Liver (tissue), 9 donors: ENCODE measurements around the gene PKD2. TPM values are rescaled to one million over a fixed set of nuclear protein-coding genes. Genes with fewer than 3 reads are reported as not detected.

ENCODE experiments used
- DNase-seq: peaks from one replicate; pipeline ENCODE4 v3.0.0-alpha.2; 2017; ENCODE audit warnings: low spot score
- H3K27ac ChIP-seq, 2 donors: one replicate each; pipeline ENCODE4 v1.7.0; 2013; ENCODE audit warnings: inconsistent platforms in 2 of 2, low read length in 2 of 2, control low read depth in 1 of 2, low read depth in 1 of 2, mild to moderate bottlenecking in 1 of 2
- H3K27me3 ChIP-seq, 4 donors: one replicate each; pipeline versions ENCODE4 v1.6.1 to v1.7.0; 2013; ENCODE audit warnings: low read length in 3 of 4, inconsistent platforms in 1 of 4, mild to moderate bottlenecking in 1 of 4, moderate library complexity in 1 of 4; ENCODE audit not compliant: control insufficient read depth in 4 of 4, insufficient read depth in 4 of 4
- H3K36me3 ChIP-seq, 4 donors: one replicate each; pipeline versions ENCODE4 v1.6.1 to v1.7.0; 2013; ENCODE audit warnings: low read length in 3 of 4, mild to moderate bottlenecking in 3 of 4, low read depth in 1 of 4, moderate library complexity in 1 of 4; ENCODE audit not compliant: control insufficient read depth in 4 of 4, insufficient read depth in 3 of 4
- H3K4me1 ChIP-seq, 4 donors: one replicate each; pipeline versions ENCODE4 v1.6.1 to v1.7.0; 2013; ENCODE audit warnings: low read length in 3 of 4, mild to moderate bottlenecking in 3 of 4, moderate library complexity in 1 of 4; ENCODE audit not compliant: control insufficient read depth in 4 of 4, insufficient read depth in 4 of 4
- H3K4me3 ChIP-seq, 3 donors: one replicate each; pipeline versions ENCODE4 v1.6.1 to v1.7.0; 2013; ENCODE audit warnings: low read length in 3 of 3, control low read depth in 1 of 3, low read depth in 1 of 3, mild to moderate bottlenecking in 1 of 3
- H3K9ac ChIP-seq, 2 donors: one replicate each; pipeline ENCODE4 v1.7.0; 2013; ENCODE audit warnings: low read length in 2 of 2, mild to moderate bottlenecking in 2 of 2, moderate library complexity in 2 of 2, control low read depth in 1 of 2, low read depth in 1 of 2
- H3K9me3 ChIP-seq, 4 donors: one replicate each; pipeline versions ENCODE4 v1.6.1 to v1.7.0; 2013; ENCODE audit warnings: low read length in 3 of 4; ENCODE audit not compliant: control insufficient read depth in 4 of 4
- CTCF ChIP-seq: fragments of 150-350 bp; IDR thresholded peaks from 2 replicates; pipeline ENCODE4 v1.5.1; 2017; ENCODE audit warnings: improper control_type of control experiment, low read depth, low read length; ENCODE audit not compliant: missing input control
- EGR1 ChIP-seq, 2 donors: IDR thresholded peaks; 2 replicates each; pipeline ENCODE4 v1.6.1; 2016 to 2018; ENCODE audit warnings: antibody characterized with exemption in 2 of 2, low read depth in 2 of 2
- FOXA1 ChIP-seq: IDR thresholded peaks from 2 replicates; pipeline ENCODE4 v1.6.1; 2016; ENCODE audit warnings: antibody characterized with exemption
- FOXA2 ChIP-seq: IDR thresholded peaks from 2 replicates; pipeline ENCODE4 v1.6.1; 2016; ENCODE audit warnings: antibody characterized with exemption
- GABPA ChIP-seq, 2 donors: IDR thresholded peaks in 1 of 2; conservative IDR thresholded peaks in 1 of 2; 2 replicates each; pipeline ENCODE4 v1.6.1; 2016; ENCODE audit warnings: antibody characterized with exemption in 2 of 2, mild to moderate bottlenecking in 1 of 2, moderate library complexity in 1 of 2
- HNF4A ChIP-seq, 2 donors: conservative IDR thresholded peaks; 2 replicates each; pipeline ENCODE4 v1.6.1; 2016; ENCODE audit warnings: antibody characterized with exemption in 2 of 2, mild to moderate bottlenecking in 2 of 2
- HNF4G ChIP-seq: IDR thresholded peaks from 2 replicates; pipeline ENCODE4 v1.6.1; 2016; ENCODE audit warnings: antibody characterized with exemption
- JUND ChIP-seq, 2 donors: IDR thresholded peaks; 2 replicates each; pipeline ENCODE4 v1.6.1; 2016; ENCODE audit warnings: antibody characterized with exemption in 2 of 2
- RXRA ChIP-seq, 2 donors: IDR thresholded peaks; 2 replicates each; pipeline ENCODE4 v1.6.1; 2017 to 2018; ENCODE audit warnings: antibody characterized with exemption in 2 of 2, mild to moderate bottlenecking in 1 of 2
- WGBS: extraction: QIAGEN DNeasy Blood & Tissue Kit; methylation state at CpG from one replicate; pipeline ENCODE4 v1.1.7; 2013; 5-methylcytosine and 5-hydroxymethylcytosine counted together
- polyA plus RNA-seq, 2 donors: library from polyadenylated mRNA; stranded (reverse) in 1 of 2; unstranded in 1 of 2; fragments of 200-250 nt in 1 of 2; fragments of >200 nt in 1 of 2; fragmentation: Nextera tagmentation in 1 of 2; extraction: Ambion mirVana in 1 of 2; gene quantifications; one replicate each; pipeline versions ENCODE4 v1.2.1 to v1.2.3, GENCODE V29; 2013 to 2015
- total RNA-seq, 2 donors: library from RNA; depleted of rRNA; stranded (reverse); fragments of >200 nt; gene quantifications; one replicate each; pipeline ENCODE4 v1.2.3, GENCODE V29; 2014
- TF ChIP-seq, protein P1 (sequence below): IDR thresholded peaks from 2 replicates; pipeline ENCODE4 v1.6.1; 2016; ENCODE audit warnings: antibody characterized with exemption, mild to moderate bottlenecking
- TF ChIP-seq, protein P2 (sequence below): IDR thresholded peaks from 2 replicates; pipeline ENCODE4 v1.6.1; 2016; ENCODE audit warnings: antibody characterized with exemption
- TF ChIP-seq, protein P3 (sequence below): IDR thresholded peaks from 2 replicates; pipeline ENCODE4 v1.6.1; 2016; ENCODE audit warnings: antibody characterized with exemption
- donor health status: healthy.
- donor health status: healthy.
- donor health status: healthy.
- donor health status: healthy.
- donor health status: healthy.

The PKD2 gene
- total and polyA plus RNA-seq, 4 donors: 1.5 to 11.4 (median 7.1) TPM

- Histone ChIP-seq H3K27ac (no peak overlapping the region), H3K27me3 (no peaks in the 10 kb centered on the region), H3K4me3 (no peak overlapping the region), H3K4me1 (peaks cover 10 to 36% (median 15%) of the 10 kb centered on the region in 4 donors), H3K9me3 (no peaks in the 10 kb centered on the region), H3K9ac (no peak overlapping the region), H3K36me3 (peaks cover 0 to 19% (median 13%) of the 10 kb centered on the region in 4 donors)
- WGBS: 41% methylated on average over 2 of the region's 2 CpGs
- TF ChIP-seq, protein P1, sequence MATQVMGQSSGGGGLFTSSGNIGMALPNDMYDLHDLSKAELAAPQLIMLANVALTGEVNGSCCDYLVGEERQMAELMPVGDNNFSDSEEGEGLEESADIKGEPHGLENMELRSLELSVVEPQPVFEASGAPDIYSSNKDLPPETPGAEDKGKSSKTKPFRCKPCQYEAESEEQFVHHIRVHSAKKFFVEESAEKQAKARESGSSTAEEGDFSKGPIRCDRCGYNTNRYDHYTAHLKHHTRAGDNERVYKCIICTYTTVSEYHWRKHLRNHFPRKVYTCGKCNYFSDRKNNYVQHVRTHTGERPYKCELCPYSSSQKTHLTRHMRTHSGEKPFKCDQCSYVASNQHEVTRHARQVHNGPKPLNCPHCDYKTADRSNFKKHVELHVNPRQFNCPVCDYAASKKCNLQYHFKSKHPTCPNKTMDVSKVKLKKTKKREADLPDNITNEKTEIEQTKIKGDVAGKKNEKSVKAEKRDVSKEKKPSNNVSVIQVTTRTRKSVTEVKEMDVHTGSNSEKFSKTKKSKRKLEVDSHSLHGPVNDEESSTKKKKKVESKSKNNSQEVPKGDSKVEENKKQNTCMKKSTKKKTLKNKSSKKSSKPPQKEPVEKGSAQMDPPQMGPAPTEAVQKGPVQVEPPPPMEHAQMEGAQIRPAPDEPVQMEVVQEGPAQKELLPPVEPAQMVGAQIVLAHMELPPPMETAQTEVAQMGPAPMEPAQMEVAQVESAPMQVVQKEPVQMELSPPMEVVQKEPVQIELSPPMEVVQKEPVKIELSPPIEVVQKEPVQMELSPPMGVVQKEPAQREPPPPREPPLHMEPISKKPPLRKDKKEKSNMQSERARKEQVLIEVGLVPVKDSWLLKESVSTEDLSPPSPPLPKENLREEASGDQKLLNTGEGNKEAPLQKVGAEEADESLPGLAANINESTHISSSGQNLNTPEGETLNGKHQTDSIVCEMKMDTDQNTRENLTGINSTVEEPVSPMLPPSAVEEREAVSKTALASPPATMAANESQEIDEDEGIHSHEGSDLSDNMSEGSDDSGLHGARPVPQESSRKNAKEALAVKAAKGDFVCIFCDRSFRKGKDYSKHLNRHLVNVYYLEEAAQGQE: no peak
- TF ChIP-seq, protein P2, sequence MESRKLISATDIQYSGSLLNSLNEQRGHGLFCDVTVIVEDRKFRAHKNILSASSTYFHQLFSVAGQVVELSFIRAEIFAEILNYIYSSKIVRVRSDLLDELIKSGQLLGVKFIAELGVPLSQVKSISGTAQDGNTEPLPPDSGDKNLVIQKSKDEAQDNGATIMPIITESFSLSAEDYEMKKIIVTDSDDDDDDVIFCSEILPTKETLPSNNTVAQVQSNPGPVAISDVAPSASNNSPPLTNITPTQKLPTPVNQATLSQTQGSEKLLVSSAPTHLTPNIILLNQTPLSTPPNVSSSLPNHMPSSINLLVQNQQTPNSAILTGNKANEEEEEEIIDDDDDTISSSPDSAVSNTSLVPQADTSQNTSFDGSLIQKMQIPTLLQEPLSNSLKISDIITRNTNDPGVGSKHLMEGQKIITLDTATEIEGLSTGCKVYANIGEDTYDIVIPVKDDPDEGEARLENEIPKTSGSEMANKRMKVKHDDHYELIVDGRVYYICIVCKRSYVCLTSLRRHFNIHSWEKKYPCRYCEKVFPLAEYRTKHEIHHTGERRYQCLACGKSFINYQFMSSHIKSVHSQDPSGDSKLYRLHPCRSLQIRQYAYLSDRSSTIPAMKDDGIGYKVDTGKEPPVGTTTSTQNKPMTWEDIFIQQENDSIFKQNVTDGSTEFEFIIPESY: no peak
- TF ChIP-seq FOXA2 (no peak), EGR1 (IDR thresholded peaks at IDR 0.05; ENCODE audit: low read depth in 2 of 2) (no peak), GABPA (IDR thresholded peaks at IDR 0.05 in 1 of 2, conservative IDR thresholded peaks at IDR 0.05 in 1 of 2) (no peak), FOXA1 (no peak), JUND (IDR thresholded peaks at IDR 0.05) (no peak)
- TF ChIP-seq, protein P3, sequence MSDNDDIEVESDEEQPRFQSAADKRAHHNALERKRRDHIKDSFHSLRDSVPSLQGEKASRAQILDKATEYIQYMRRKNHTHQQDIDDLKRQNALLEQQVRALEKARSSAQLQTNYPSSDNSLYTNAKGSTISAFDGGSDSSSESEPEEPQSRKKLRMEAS: no peak
- DNase-seq: no peak
Observed at GRCh38 chr4:88078579-88078978, 71.1 kb downstream of the PKD2 start.

DNA sequence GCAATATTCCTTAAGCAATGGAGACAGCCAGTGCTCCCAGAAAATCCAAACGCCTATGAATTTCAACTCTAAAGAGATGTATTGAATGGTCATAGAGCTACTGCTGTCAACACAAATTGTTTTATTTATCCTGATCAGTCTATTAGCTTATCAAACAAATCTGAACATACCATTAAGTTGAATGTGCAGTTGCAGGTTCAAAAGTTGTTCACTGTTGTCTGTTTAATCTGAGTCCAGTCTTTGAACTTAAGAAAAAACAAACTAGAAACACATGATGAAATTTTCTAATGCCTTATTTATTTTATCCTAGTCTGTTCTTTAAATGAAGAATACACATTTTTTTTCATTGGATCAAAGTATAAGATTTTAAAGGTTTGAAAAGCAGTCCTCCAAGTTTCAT lies 73.2 kb downstream of the PKD2 start:
- 43% methylated on average over 1 of the region's 1 CpG for WGBS
- no peak overlapping the region for H3K9ac ChIP-seq
- peak overlapping the region in 1 of 2 donors; percentile 27 for H3K27ac ChIP-seq
- H3K9me3 ChIP-seq: peaks cover 0 to 6% (median 2%) of the 10 kb centered on the region in 4 donors
- TF ChIP-seq HNF4G (no peak), EGR1 (IDR thresholded peaks at IDR 0.05; ENCODE audit: low read depth in 2 of 2) (no peak), JUND (IDR thresholded peaks at IDR 0.05) (peak in 1 of 2 donors; percentile 27), CTCF (no peak), RXRA (IDR thresholded peaks at IDR 0.05) (peak in 1 of 2 donors; percentile 29), HNF4A (conservative IDR thresholded peaks at IDR 0.05) (peak; percentile 53 to 58)
- TF ChIP-seq, protein P2: no peak
- TF ChIP-seq, protein P1: no peak
- no peaks in the 10 kb centered on the region for H3K27me3 ChIP-seq
- no peak for DNase-seq
- no peak overlapping the region for H3K4me3 ChIP-seq
- peaks cover 0 to 7% (median 3%) of the 10 kb centered on the region in 4 donors for H3K36me3 ChIP-seq
- peaks cover 10 to 36% (median 15%) of the 10 kb centered on the region in 4 donors for H3K4me1 ChIP-seq
